OCI-LY3 (cell line): ENCODE measurements around the gene MYRF.

Source experiments
- H2AFZ ChIP-seq: fragments of 200-600, 300-600 bp; shearing (Covaris generic); 2 replicates; pipeline ENCODE4 v1.6.0; 2014; ENCODE audit warnings: antibody characterized with exemption, low read depth, low read length
- H3K27ac ChIP-seq: fragments of 200-600, 300-600 bp; sonication (generic); 2 replicates; pipeline ENCODE4 v1.5.1; 2014; ENCODE audit warnings: mild to moderate bottlenecking, low read length, moderate library complexity, mixed read lengths
- H3K27me3 ChIP-seq: fragments of 200-600, 300-600 bp; sonication (generic); 2 replicates; pipeline ENCODE4 v1.6.1; 2014; ENCODE audit warnings: low read depth, low read length, mixed read lengths
- H3K36me3 ChIP-seq: fragments of 200-600, 300-600 bp; sonication (generic); replicated peaks from 2 replicates; pipeline ENCODE3; 2014; ENCODE audit warnings: low read depth, low read length, mixed read lengths
- H3K4me1 ChIP-seq: fragments of 300-600, 200-600 bp; sonication (generic); 2 replicates; pipeline ENCODE4 v1.6.1; 2014; ENCODE audit warnings: low read length, mixed read lengths
- H3K4me2 ChIP-seq: fragments of 200-600, 300-600 bp; sonication (generic); 2 replicates; pipeline ENCODE4 v1.6.1; 2014; ENCODE audit warnings: low read length, mixed read lengths
- H3K4me3 ChIP-seq: fragments of 300-600, 200-600 bp; sonication (generic); 2 replicates; pipeline ENCODE4 v1.5.1; 2014; ENCODE audit warnings: antibody characterized with exemption, mild to moderate bottlenecking, low read length, moderate library complexity
- H3K79me2 ChIP-seq: fragments of 300-600, 200-600 bp; shearing (Covaris generic); 2 replicates; pipeline ENCODE4 v1.6.1; 2014; ENCODE audit warnings: mild to moderate bottlenecking, low read length, mixed read lengths
- H3K9ac ChIP-seq: fragments of 300-600, 200-600 bp; shearing (Covaris generic); 2 replicates; pipeline ENCODE4 v1.6.0; 2014; ENCODE audit warnings: mild to moderate bottlenecking, low read length, moderate library complexity
- H3K9me3 ChIP-seq: fragments of 200-600, 300-600 bp; shearing (Covaris generic); 2 replicates; pipeline ENCODE4 v1.6.1; 2014; ENCODE audit warnings: low read length, mixed read lengths; ENCODE audit not compliant: insufficient read depth
- H4K20me1 ChIP-seq: fragments of 200-600, 300-600 bp; sonication (generic); 2 replicates; pipeline ENCODE4 v1.6.1; 2016; ENCODE audit warnings: low read length, mixed read lengths; ENCODE audit not compliant: insufficient read depth
- CTCF ChIP-seq: fragments of 200-600, 300-600 bp; sonication (generic); IDR thresholded peaks from 2 replicates; pipeline ENCODE4 v1.5.1; 2014; ENCODE audit warnings: antibody characterized with exemption, low read length, low read depth
- EZH2phosphoT487 ChIP-seq: fragments of 200-600 bp; shearing (Covaris generic); IDR thresholded peaks from 2 replicates; pipeline ENCODE4 v1.6.1; 2018; ENCODE audit warnings: antibody characterized with exemption, mixed run types, low read depth

MYRF gene

GRCh38 chr11:61724437-61724836 lies 28.0 kb upstream of the MYRF start:
- no peaks in the 10 kb centered on the region for H3K36me3 ChIP-seq
- no peaks in the 10 kb centered on the region for H3K9me3 ChIP-seq
- H3K9ac ChIP-seq: no peak overlapping the region
- no peaks in the 10 kb centered on the region for H3K27me3 ChIP-seq
- no peaks in the 10 kb centered on the region for H3K4me1 ChIP-seq
- TF ChIP-seq CTCF (no peak), EZH2phosphoT487 (no peak)
- no peak overlapping the region for H3K4me2 ChIP-seq
- H4K20me1 ChIP-seq: no peaks in the 10 kb centered on the region
- H3K4me3 ChIP-seq: no peak overlapping the region
- no peaks in the 10 kb centered on the region for H3K79me2 ChIP-seq
- no peak overlapping the region for H2AFZ ChIP-seq
- H3K27ac ChIP-seq: no peak overlapping the region

- H3K27me3 ChIP-seq: no peaks in the 10 kb centered on the region
Observed at GRCh38 chr11:61725781-61726231, 26.6 kb upstream of the MYRF start.

GRCh38 chr11:61726775-61727174 lies 25.7 kb upstream of the MYRF start:
- no peak overlapping the region for H3K9ac ChIP-seq
- no peaks in the 10 kb centered on the region for H3K79me2 ChIP-seq
- no peaks in the 10 kb centered on the region for H3K4me1 ChIP-seq
- H3K4me3 ChIP-seq: no peak overlapping the region
- H4K20me1 ChIP-seq: no peaks in the 10 kb centered on the region
- no peaks in the 10 kb centered on the region for H3K36me3 ChIP-seq
- no peaks in the 10 kb centered on the region for H3K9me3 ChIP-seq
- H3K27me3 ChIP-seq: no peaks in the 10 kb centered on the region
- no peak overlapping the region for H3K4me2 ChIP-seq
- TF ChIP-seq EZH2phosphoT487: no peak
- TF ChIP-seq CTCF: no peak
- no peak overlapping the region for H2AFZ ChIP-seq
- H3K27ac ChIP-seq: no peak overlapping the region

More at GRCh38 chr11:61725781-61726231, 26.6 kb upstream of the MYRF start:
- no peak for TF ChIP-seq EZH2phosphoT487
- no peak for TF ChIP-seq CTCF
- Histone ChIP-seq H2AFZ (no peak overlapping the region), H3K9ac (no peak overlapping the region), H3K36me3 (no peaks in the 10 kb centered on the region), H4K20me1 (no peaks in the 10 kb centered on the region), H3K4me3 (no peak overlapping the region), H3K27ac (no peak overlapping the region), H3K4me1 (no peaks in the 10 kb centered on the region), H3K4me2 (no peak overlapping the region), H3K79me2 (no peaks in the 10 kb centered on the region), H3K9me3 (no peaks in the 10 kb centered on the region)

GRCh38 chr11:61727401-61727811 lies 25.0 kb upstream of the MYRF start:
- no peaks in the 10 kb centered on the region for H3K27me3 ChIP-seq
- H3K4me1 ChIP-seq: no peaks in the 10 kb centered on the region
- no peaks in the 10 kb centered on the region for H3K36me3 ChIP-seq
- H3K27ac ChIP-seq: no peak overlapping the region
- no peak overlapping the region for H3K4me2 ChIP-seq
- H3K4me3 ChIP-seq: no peak overlapping the region
- no peaks in the 10 kb centered on the region for H4K20me1 ChIP-seq
- H2AFZ ChIP-seq: no peak overlapping the region
- no peak overlapping the region for H3K9ac ChIP-seq
- no peaks in the 10 kb centered on the region for H3K9me3 ChIP-seq
- H3K79me2 ChIP-seq: no peaks in the 10 kb centered on the region
- TF ChIP-seq CTCF: no peak
- no peak for TF ChIP-seq EZH2phosphoT487
